UCSD-AML1 (cell line): ENCODE results near the gene ANKH.
A peak's percentile ranks its signal among the peaks of the same experiment; 100 is the strongest.

Source experiments
- DNase-seq: peaks from one replicate; lab custom pipeline; 2025; ENCODE audit not compliant: unreplicated experiment; lab: John Stamatoyannopoulos, UW

The ANKH gene

DNA sequence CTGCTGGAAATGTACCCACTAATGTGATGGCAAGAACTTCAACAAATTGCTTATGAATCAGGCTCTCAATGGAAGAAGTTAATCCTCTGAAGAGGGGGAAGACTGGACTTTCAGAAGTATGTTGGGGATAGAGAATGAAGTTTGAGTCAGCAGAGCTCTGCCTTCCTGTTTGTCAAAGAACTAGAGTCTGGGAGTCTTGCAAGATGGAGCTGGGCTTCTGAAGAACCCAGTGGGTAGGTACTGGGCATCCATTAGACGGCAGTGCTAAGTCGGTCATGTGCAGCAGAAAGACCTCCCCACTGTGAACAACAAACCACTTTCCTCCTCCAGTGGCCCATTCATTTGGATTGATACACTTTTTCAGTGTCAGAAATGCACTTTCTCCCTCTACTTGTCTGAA is 172.4 kb downstream of the ANKH start:
- DNase-seq: no peak

DNA sequence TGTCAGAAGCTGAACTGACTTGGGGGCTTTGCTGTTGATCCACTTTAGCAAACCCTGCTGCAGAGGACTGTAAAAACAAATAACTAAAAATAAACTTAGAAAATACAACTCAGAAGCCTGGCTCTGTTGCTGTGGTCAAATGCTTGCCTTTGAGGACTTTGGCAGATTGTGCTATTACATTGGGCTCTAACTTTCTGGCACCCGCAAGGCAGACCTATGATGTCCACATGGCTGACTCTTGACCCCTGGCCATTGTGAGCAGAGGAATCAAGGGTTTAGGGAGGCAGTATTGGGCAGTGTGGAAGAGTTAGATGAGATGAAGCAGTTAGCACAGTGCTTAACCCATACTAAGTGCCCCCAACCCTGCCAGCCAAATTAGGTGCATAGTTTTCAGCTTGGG is 173.1 kb downstream of the ANKH start:
- DNase-seq: no peak

DNA sequence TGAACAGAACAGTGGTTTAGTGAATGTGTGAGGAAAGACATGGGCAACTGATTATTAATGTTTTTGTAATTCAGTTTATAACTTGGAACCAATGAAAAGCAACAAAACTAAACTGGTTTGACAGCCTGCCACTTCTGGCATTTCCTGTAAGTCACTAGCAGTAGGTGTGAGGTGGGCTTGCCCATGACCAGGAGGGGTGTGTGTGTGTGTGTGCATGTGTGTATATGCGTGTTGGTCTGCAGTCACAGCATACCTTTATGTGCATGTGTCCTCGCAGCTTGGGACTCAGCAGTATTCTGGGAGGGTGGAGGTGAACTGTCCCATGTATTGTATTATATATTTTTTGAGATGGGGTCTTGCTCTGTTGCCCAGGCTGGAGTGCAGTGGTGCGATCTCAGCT is 174.7 kb downstream of the ANKH start:
- DNase-seq: no peak

DNA sequence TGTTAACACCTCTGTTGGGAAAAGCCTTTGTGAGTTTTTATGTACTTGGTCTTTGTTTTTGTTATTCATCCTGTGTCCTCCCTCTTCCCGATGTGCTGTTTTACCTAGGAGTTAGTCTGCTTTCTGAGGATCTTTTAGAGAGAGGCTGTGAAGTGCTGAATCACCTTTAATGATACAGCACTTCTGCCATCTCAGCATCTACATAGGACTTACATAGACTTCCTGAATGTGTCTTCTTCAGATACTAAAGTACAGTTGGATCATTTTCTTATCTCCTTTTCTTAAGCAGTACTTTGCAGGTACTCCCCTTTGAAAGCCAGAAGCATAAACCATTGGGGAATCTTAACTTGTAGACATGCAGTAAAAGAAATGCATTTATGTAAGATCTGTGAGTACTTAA is 175.5 kb downstream of the ANKH start:
- no peak for DNase-seq

DNA sequence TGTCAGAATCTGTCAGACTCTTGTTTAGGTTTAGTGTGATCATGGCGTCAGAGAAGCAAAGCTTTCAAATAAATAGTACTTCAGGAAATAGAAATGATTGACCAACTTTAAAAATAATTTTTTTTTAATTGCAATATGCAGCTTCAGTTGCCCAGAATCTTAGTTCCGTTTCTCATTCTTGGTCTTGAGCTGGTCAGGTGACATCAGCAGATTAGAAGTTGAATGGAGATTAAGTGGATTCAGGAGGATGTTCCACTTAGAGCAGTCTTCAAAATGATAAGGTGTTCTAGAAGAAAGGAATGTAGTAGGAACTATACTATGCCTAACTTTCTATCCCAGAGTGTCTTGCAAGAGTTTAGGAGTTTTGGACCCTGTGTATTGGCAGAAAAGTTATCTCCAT is 176.4 kb downstream of the ANKH start:
- no peak for DNase-seq

DNA sequence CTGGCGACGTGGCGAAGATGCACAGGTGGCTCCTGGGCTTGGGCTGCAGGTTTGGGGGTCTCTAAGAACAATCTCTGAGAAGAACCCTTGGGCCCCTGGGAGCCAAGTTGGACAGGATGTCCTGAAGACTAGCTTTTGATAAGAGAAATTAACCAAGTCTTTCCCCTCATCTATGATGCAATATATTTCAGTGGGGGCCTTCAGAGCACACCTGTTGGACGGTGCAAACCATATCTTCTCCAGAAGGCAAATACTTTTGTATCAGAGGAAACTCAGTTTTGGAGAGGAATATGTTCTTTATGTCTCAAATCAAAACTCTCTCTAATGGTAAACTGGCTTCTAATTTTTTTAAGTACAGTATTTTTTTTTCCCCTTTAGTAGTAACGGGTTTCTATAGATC is 178.5 kb downstream of the ANKH start:
- DNase-seq: no peak

DNA sequence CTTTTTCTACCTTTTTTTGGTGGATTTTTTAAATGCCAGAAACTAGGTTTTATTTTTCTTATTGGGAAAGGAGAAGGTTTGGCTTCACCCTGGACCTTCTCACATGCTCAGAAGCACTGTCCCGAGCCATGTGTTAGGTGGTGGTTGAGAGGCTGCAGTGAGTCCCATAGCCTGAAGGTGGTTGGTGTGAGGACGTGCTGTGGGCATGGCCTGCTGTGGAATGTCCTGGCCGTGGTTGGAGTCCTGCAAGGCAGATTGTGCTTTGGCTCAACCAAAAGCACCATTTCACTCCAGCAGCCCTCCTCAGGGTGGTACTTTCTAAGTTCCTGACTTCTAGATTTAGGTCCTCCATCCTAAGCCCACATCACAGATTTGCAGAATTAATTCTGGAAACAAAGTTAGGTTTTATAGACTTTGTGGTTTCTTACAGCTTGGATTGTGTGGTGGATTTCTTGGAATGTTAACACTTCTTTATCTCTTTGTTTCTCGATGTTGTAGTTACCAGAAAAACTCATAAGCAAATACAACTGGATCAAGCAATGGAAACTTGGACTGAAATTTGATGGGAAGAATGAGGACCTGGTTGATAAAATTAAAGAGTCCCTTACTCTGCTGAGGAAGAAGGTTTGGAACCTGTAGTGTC is 184.4 kb downstream of the ANKH start:
- DNase-seq: no peak

DNA sequence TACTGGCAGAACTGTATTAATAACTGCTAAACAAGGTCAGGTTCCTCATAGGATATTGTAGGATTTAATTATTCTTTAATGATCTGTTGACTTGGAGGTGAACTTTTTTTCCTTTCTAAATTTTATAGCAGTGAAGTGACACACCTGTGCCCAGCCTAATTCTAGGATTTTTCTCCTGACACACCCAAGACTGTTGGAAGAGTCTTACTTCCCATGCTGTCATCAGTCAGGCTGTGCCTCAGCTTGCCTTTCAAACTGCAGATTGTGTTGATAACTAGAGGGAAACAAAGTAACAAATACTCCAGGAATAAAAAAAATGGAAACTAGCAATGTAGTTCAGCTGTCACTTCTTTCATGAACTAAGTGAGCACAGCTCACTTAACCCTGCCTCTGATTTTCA is 185.1 kb downstream of the ANKH start:
- no peak for DNase-seq

DNA sequence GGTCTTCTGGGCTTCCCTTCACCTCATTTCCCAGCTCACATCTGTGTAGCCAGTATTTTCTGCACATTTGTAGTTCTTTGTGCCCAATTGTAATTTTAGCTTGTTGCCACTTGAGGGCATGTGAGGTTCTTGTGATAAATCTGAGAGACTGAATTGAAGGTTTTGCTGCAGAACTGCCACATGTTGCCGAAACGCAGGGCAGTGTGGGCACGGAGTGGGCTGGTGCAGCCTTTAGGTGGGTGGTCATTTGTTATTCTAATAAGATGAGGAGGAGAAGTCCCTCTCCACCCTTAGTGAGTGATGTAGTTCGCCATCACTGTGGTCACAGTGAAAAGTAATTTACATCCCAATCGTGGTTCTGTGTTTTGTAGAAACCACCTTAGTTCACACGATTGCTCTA is 185.8 kb downstream of the ANKH start:
- no peak for DNase-seq

DNA sequence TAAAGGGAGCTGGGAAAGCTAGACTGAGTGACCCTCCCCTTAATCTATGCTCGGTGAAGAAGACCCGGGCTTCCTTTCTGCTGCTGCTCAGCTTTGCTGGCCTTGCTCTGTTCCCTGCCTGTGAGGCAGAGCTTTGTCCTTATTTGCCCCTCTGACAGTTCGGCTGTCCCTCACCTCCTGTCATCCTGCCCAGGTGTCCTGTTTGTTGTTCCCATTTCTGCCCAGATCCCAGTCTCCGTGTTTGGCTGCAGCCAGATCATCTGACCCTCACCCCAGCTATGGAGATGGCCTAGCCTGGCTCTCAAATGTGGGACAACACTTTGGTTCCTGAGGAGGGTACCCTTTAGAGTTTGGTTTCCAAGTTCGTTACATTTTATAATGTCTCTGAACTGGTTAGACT is 186.8 kb downstream of the ANKH start:
- no peak for DNase-seq

DNA sequence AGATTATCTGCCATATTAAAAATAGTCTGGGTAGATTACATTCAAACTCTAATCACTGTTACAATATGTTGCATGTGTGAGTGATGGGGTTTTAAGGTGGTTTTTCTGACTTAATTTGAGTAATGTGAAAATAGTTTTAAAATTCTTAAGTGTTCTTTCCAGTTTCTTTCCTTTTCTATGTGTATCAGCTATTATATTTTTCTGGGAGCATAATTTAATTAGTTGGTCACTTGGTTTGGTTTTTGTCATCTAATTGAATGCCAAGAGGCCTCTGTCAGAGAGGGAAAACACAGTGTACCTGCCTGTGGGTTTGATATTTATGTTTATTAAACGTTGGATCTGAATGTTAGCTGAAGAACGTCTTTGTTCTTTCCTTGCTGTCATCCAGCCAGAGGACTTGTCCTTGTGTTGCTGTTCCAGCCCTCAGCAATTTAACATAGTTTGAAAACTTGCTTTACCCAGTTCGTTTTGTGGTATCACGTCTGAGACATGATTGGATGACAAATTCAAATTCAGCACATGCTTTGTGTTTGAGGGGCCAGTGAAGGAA is 187.6 kb downstream of the ANKH start:
- no peak for DNase-seq

DNA sequence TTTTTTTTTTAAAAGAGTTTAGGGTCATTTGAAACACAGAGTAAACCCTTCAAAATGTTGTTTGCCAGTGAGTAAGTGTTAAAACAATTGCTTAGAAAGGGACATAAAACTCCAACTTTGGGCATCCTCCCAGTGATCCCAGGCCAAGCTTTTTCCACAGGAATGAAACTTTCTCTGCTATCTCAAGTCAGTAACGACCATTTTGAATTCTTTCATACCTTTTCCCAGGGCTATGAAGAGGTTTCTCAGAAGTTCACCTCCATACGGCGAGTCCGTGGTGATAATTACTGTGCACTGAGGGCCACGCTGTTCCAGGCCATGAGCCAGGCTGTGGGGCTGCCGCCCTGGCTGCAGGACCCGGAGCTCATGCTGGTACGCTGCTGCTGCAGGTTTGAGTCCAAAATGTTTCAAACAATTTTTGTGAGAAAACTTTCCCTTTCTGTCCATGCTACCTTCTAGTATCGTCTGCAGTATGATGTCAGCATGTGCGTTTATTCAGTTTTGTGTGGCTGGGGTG is 190.3 kb downstream of the ANKH start:
- DNase-seq: no peak

DNA sequence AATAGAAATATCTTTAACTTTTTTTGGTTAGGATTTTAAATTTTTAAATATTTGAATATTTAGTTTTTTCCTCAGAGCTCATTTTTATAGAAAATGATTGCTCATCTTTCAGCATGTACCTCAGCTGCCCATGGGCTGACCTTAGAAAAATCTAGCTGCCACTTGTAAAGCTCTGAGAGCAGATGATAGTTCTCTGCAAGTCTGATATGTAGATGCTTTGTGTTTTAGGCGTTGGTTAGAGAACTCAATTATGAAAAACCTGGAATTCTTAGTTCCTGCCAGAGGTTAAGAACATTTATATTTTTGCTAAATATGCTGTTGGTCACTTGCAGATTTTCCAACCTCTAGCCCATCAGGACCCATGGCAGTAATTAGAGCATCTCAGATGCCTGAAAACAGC is 192.0 kb downstream of the ANKH start:
- DNase-seq: no peak

DNA sequence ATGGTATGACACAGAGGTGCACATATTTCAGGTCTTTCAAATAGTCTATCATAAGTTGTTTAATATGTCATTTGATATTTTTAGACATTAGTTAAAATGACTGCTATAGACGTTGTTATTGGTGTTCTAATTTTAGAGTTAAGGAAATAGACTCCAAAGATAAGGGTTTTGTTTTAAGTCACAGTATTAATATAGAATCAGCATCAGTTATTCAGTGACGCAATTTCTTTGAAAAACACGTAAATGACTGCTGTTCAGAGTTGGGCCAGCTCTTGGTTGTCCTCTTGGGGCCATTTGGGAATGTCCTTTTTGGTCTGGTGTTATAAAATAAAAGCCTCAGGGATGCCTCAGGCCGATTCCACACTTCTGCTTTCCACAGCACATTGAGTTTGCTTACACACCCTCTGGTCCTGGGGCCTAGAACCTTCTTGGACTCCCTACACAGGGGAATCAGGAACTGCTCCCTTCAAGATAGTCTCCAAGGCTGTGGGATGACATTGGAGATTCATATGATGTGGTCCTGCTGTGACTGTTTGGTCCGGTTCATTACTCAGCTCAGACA is 192.7 kb downstream of the ANKH start:
- DNase-seq: no peak

DNA sequence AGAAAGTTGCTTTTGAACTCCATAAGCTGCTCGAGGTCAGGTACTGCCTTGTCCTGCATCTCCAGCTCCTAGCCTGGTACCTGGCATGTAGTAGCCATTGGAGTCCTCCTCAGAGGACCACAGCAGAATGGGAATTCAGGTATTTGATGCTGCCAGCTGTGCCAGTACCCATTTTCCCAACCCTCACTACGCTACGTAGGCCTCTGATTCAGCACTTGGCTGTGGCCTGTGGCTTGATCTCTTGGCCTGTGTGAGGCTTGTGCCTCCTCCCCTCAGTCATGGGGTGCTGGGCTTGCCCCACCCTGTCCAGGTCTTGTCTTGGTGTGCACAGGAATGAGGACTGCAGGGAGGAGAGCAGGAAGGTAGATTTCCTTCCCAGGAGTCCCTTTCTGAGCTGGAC is 195.3 kb downstream of the ANKH start:
- DNase-seq: peak; percentile 53

DNA sequence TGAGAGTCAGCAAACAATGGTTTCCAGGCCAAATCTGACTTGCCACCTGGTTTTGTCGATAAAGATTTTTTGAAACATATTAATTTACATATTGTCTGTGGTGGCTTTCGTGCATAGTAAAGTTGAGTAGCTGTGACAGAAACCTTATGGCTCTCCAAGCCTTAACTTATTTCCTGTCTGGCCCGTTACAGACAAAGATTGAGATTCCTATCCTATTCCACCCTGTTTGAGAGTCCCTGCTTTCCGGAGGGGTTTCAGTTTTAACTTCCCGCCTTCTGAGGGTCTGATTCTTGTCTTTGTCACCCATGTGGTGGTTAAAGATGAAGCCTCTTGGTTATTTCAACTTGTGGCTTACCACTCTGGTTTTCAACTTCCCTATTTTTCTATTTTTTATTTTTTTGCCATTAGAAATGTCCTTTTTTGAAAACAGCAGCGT is 195.7 kb downstream of the ANKH start:
- DNase-seq: no peak

DNA sequence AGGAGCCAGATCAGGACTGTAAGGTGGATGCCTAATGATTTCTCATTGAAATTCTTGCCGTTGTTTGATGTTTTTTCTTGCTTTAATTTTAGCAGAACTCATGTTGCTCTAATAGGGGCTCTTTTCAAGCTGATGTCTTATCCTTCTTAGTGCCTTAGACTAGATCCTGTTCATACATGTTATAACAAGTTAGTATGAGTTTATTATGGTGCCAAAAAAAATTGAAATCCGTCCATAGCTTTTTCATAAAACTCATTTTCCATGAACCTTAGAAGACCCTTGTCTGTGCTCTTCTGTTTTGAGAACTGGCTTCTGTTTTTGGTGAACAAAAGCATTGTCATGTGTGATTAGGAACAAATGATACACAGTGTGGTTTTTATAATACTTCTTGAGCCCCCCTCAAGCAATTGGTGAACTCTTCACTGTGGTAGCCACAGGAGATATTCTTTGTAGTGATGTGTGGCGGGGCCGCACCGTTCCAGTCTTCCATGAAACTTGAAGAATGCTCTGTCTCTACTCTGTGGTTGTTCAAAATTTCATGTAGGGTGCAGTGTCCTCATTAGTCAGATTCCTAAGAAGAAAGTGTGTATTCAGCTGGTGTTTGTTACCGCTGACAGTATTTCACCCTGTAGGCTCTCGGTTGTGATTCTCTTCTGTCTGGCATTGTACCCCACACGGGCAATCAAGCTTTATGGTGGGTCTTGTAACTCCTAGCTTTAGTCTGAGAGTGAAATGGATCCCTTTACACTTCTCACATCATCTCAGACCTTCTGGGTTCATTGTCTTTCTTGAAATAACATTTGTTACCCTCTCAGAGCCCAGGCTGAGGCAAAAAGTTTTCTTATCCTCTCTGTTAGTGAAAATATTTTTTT is 196.4 kb downstream of the ANKH start:
- DNase-seq: no peak

DNA sequence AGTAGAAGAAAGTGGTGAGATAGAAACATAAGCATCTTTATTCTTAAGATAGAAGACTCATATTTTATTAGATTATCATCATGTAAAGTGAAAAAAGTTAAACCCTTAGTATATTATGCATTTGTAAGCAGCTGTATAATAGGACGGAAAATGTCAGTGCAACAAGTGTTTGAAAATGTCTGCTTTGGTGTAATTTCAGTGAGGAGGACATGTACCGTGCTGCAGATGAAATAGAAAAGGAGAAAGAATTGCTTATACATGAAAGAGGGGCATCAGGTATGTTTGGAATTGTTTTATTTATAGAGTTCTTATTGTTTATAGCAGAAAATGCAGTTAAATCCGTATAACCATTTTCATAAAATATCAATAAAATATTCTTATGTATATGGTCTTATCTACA is 198.1 kb downstream of the ANKH start:
- no peak for DNase-seq

DNA sequence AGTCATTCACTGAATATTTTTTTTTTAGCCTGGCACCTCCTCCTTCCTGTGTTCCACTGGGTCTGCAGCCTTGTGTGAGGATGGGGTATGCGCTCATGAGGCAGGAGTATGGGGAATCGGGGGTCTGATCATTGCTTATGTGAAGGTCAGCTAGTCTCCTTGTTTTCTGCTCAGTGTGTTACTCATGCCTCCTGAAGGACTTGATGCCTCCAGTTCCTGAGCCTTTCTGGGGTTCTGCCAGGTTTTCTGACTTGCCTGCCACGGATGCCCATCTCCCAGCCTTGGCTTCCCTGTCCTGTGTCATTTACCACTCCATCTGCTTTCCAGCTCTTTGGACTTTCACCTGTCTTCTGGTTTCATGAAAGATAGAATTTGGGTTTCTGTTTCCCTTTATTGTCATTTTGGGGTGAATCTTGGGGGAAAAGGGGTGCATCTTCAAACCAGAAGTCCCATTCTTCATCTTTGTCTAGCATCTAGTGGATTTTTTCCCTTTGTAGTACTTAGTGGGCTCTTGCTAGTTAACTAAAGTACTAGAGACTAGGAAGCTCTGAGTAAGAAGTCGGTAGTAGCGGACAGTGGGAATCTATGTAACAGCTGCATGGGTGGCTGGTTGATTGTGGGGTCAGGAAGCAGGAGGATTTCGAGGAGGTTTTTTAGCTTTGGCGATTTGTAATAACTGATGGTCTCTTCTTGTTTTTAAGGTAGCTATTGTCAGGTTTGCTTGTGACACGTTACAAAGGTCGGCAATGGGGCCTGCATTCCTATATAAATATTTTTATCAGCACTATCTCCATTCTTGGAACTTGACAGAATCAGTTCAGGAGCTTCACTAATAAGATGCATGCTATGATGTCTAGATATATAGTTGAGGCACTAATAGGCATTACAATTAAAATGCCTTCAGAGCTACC is 198.8 kb downstream of the ANKH start:
- DNase-seq: no peak

DNA sequence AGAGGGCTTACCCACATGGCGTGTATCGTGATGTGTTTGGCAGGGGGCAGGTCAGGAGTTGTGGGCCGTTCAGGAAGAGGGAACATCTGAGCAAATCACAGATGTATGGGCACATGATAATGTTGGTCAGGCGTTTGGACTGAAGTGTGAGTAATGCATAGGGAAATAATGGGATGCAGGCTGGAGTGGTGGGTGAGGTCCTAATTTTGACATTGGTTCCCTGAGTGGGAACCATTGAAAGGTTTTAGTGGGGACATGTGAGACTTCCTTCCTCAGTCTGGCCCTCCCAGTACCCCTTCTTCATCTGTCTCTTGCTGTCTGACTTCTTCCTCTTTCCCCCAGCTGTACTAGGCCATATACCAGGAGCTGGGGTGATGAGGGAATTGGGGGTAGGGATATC is 199.5 kb downstream of the ANKH start:
- no peak for DNase-seq

DNA sequence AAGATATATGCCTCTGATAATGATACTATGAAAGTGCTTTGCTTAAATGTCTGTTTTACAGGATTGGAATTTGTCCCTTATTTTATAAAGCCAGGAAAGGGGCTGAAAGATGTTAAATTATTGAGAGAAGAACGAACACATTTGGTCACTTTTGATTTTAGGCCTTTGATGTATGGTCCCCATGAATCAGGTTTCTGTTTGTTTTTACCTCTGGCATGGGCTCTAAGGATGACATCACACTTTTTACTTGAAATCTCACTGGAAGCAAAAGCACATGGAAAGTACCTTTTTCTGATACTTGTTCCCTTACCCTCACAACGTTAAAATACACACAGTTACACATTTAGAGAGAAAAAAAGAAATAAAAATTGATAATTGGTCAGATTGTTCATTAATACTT is 200.2 kb downstream of the ANKH start:
- no peak for DNase-seq
